ENCODE results near the gene GNA12.

- TF ChIP-seq CTCF (IDR thresholded peaks at IDR 0.05), result no peak
- no peak for TF ChIP-seq EZH2phosphoT487 (IDR thresholded peaks at IDR 0.05)
- no peak for TF ChIP-seq EZH2 (IDR thresholded peaks at IDR 0.05)
Observed at GRCh38 chr7:2884161-2884560, 40.1 kb upstream of the GNA12 start.

Measured in neural progenitor cell (in vitro differentiated cells).